Measurements from ENCODE around the gene DUSP22.

Gene DUSP22

GRCh38 chr6:380234-381218 is 88.2 kb downstream of the DUSP22 start:
- TF ChIP-seq CTCF (IDR thresholded peaks at IDR 0.05; ENCODE audit: insufficient read depth, low read length, poor library complexity, severe bottlenecking): no peak
- no peak for DNase-seq (ENCODE audit: extremely low read depth, insufficient read length)

GRCh38 chr6:381742-382461 is 89.6 kb downstream of the DUSP22 start:
- no peak overlapping the region for H3K4me3 ChIP-seq (replicated peaks; ENCODE audit: low read depth, low read length)
- no peaks in the 10 kb centered on the region for H3K27me3 ChIP-seq (replicated peaks; ENCODE audit: control insufficient read depth, insufficient read depth, low read length)
- no peak for DNase-seq (ENCODE audit: extremely low read depth, insufficient read length)
- H3K36me3 ChIP-seq (ENCODE audit: control insufficient read depth, insufficient read depth, low read length): no peaks in the 10 kb centered on the region
- TF ChIP-seq CTCF (IDR thresholded peaks at IDR 0.05; ENCODE audit: insufficient read depth, low read length, poor library complexity, severe bottlenecking): no peak

More at GRCh38 chr6:380234-381218, 88.2 kb downstream of the DUSP22 start:
- Histone ChIP-seq H3K27me3 (replicated peaks; ENCODE audit: control insufficient read depth, insufficient read depth, low read length) (no peaks in the 10 kb centered on the region), H3K4me3 (replicated peaks; ENCODE audit: low read depth, low read length) (no peak overlapping the region), H3K36me3 (ENCODE audit: control insufficient read depth, insufficient read depth, low read length) (no peaks in the 10 kb centered on the region)

- no peaks in the 10 kb centered on the region for H3K36me3 ChIP-seq (ENCODE audit: control insufficient read depth, insufficient read depth, low read length)
- DNase-seq (ENCODE audit: extremely low read depth, insufficient read length): no peak
- H3K4me3 ChIP-seq (replicated peaks; ENCODE audit: low read depth, low read length): no peak overlapping the region
- H3K27me3 ChIP-seq (replicated peaks; ENCODE audit: control insufficient read depth, insufficient read depth, low read length): no peaks in the 10 kb centered on the region
- TF ChIP-seq CTCF (IDR thresholded peaks at IDR 0.05; ENCODE audit: insufficient read depth, low read length, poor library complexity, severe bottlenecking): no peak
These were observed 90.9 kb downstream of the DUSP22 start for GRCh38 chr6:382883-383810.

- no peak for DNase-seq (ENCODE audit: extremely low read depth, insufficient read length)
- Histone ChIP-seq H3K27me3 (replicated peaks; ENCODE audit: control insufficient read depth, insufficient read depth, low read length) (no peaks in the 10 kb centered on the region), H3K36me3 (ENCODE audit: control insufficient read depth, insufficient read depth, low read length) (no peaks in the 10 kb centered on the region), H3K4me3 (replicated peaks; ENCODE audit: low read depth, low read length) (no peak overlapping the region)
- no peak for TF ChIP-seq CTCF (IDR thresholded peaks at IDR 0.05; ENCODE audit: insufficient read depth, low read length, poor library complexity, severe bottlenecking)
These were observed 91.6 kb downstream of the DUSP22 start for GRCh38 chr6:383856-384255.

GRCh38 chr6:384898-385297 is 92.6 kb downstream of the DUSP22 start:
- Histone ChIP-seq H3K4me3 (replicated peaks; ENCODE audit: low read depth, low read length) (no peak overlapping the region), H3K27me3 (replicated peaks; ENCODE audit: control insufficient read depth, insufficient read depth, low read length) (no peaks in the 10 kb centered on the region), H3K36me3 (ENCODE audit: control insufficient read depth, insufficient read depth, low read length) (no peaks in the 10 kb centered on the region)
- no peak for DNase-seq (ENCODE audit: extremely low read depth, insufficient read length)
- no peak for TF ChIP-seq CTCF (IDR thresholded peaks at IDR 0.05; ENCODE audit: insufficient read depth, low read length, poor library complexity, severe bottlenecking)
